ENCODE data around the gene HLA-DQB2. TPM values are rescaled to one million over a fixed set of nuclear protein-coding genes. Genes with fewer than 3 reads are reported as not detected.

Gene HLA-DQB2
- total RNA-seq (2021; fragmentation: NEBNext Ultra II Directional; extraction: Animal tissue kit (Norgen Biotek cat#: 25700)) (not detected in 2 replicates), polyA plus RNA-seq (2011; rRNA removed) (not detected in 2 replicates), polyA minus RNA-seq (2011; rRNA and poly(A)+ RNA removed) (not detected in 2 replicates)
- polyA plus RNA-seq (2011; cell fraction: cytosol; rRNA removed), result not detected
- not detected for polyA plus RNA-seq (2011; cell fraction: nucleus; rRNA removed)
- polyA plus RNA-seq (2012, experiment 1 of 2), result not detected in 4 replicates
- polyA plus RNA-seq (2012, experiment 2 of 2), result not detected
- not detected for polyA plus RNA-seq (2013, experiment 1 of 2)
- not detected for polyA plus RNA-seq (2013, experiment 2 of 2)
- polyA minus RNA-seq (2011; cell fraction: cytosol; rRNA and poly(A)+ RNA removed), result not detected
- polyA minus RNA-seq (2011; cell fraction: nucleus; rRNA and poly(A)+ RNA removed), result not detected
- long read RNA-seq, experiment 1, result 0 reads
- long read RNA-seq, experiment 2, result 0 reads

- Histone ChIP-seq H2BK20ac (ENCODE audit: low read length) (no peak within 1 kb of the TSS), H3K56ac (replicated peaks; ENCODE audit: insufficient read length, low read depth, low read length) (no peak within 1 kb of the TSS), H3K4me1 (replicated peaks in 1 of 4; ENCODE audit: control insufficient read depth in 3 of 4, insufficient read depth in 4 of 4, low read length in 3 of 4) (no peaks in the 10 kb centered on the region), H3K4ac (replicated peaks; ENCODE audit: insufficient read length, low read depth, low read length) (no peak within 1 kb of the TSS), H3K23ac (ENCODE audit: insufficient read length) (no peak within 1 kb of the TSS), H3K79me1 (ENCODE audit: low read depth, low read length) (no peaks in the 10 kb centered on the region), H3K18ac (ENCODE audit: extremely low read depth, low read length) (no peak within 1 kb of the TSS), H2BK5ac (ENCODE audit: low read depth, low read length) (no peak within 1 kb of the TSS), H4K5ac (ENCODE audit: insufficient read length, low read depth, low read length) (no peak within 1 kb of the TSS), H3K23me2 (ENCODE audit: low read depth, low read length) (no peaks in the 10 kb centered on the region), H3K36me3 (ENCODE audit: control insufficient read depth in 2 of 4, insufficient read depth in 4 of 4, low read length in 3 of 4) (no peaks in the 10 kb centered on the region), H3K9me3 (ENCODE audit: insufficient read depth in 2 of 2, low read depth in 1 of 2, low read length in 1 of 2) (peaks cover 0 to 3% of the 10 kb centered on the region in 2 experiments; a peak in 1 of 4 replicates), H3K4me2 (ENCODE audit: insufficient read depth in 1 of 2, low read depth in 2 of 2, low read length in 2 of 2) (no peak within 1 kb of the TSS), H3K79me2 (ENCODE audit: control insufficient read depth in 1 of 2, insufficient read depth in 2 of 2, low read length in 2 of 2) (no peaks in the 10 kb centered on the region), H3K4me3 (ENCODE audit: extremely low read depth in 1 of 4, insufficient read depth in 2 of 4, low read depth in 3 of 4, low read length in 4 of 4) (no peak within 1 kb of the TSS), H3K27ac (ENCODE audit: low read depth, low read length) (no peak within 1 kb of the TSS), H2BK120ac (replicated peaks; ENCODE audit: low read depth, low read length) (no peak within 1 kb of the TSS), H2BK12ac (ENCODE audit: low read depth, low read length) (no peak within 1 kb of the TSS), H2AFZ (ENCODE audit: low read length) (no peak within 1 kb of the TSS), H3K27me3 (replicated peaks in 1 of 4; ENCODE audit: control insufficient read depth in 3 of 4, extremely low read depth in 1 of 4, insufficient read depth in 3 of 4, low read length in 3 of 4) (no peaks in the 10 kb centered on the region), H2BK15ac (ENCODE audit: low read length) (no peak within 1 kb of the TSS), H4K20me1 (replicated peaks in 1 of 2; ENCODE audit: control insufficient read depth in 1 of 2, insufficient read depth in 2 of 2, low read length in 2 of 2) (no peaks in the 10 kb centered on the region), H3K14ac (ENCODE audit: insufficient read length) (no peak within 1 kb of the TSS), H3K9ac (replicated peaks in 1 of 4; ENCODE audit: extremely low read depth in 1 of 4, low read depth in 3 of 4, low read length in 3 of 4) (no peak within 1 kb of the TSS), H2AK5ac (ENCODE audit: low read depth, low read length) (no peak within 1 kb of the TSS), H4K91ac (replicated peaks; ENCODE audit: insufficient read length, low read length) (no peak within 1 kb of the TSS), H4K8ac (ENCODE audit: extremely low read depth, insufficient read depth, low read length) (no peak within 1 kb of the TSS)
- ChIA-PET POLR2A (ENCODE audit: partially characterized antibody) (no interaction called here), CTCF (ENCODE audit: partially characterized antibody) (interaction anchor here (0.9 to 1.3 kb wide), 5 partner anchors 22 to 350 kb away, joined by 3 to 7 read pairs (median 3); no protein-coding TSS in a partner anchor)
- FAIRE-seq (no peak), DNase-seq (ENCODE audit: low read depth in 1 of 2, low spot score in 2 of 2) (no peak)
- TF ChIP-seq YY1 (IDR thresholded peaks at IDR 0.05; ENCODE audit: low read depth, low read length) (no peak), RFX5 (IDR thresholded peaks at IDR 0.05; ENCODE audit: borderline replicate concordance, low read depth, low read length) (peak; percentile 60; the same call in 1 of the 2 replicates)
- WGBS, 2 experiments (ENCODE audit: extremely low coverage in 1 of 2, insufficient coverage in 1 of 2, insufficient read length in 1 of 2, insufficient replicate concordance in 2 of 2, low coverage in 1 of 2, low lambda C conversion rate in 2 of 2, missing lambda C conversion rate in 1 of 2), result 59% methylated on average over 4 of the region's 4 CpGs; no CpG with 5 or more reads in 1 of the 2 experiments
Measured at GRCh38 chr6:32763421-32763820, at the start of gene HLA-DQB2. Gene HLA-DQB2 (minus strand): TSS chr6:32763532. CDS start chr6:32763470, 62 bp downstream.
